ENCODE measurements around the gene CPLX1. TPM values are rescaled to one million over a fixed set of nuclear protein-coding genes. Genes with fewer than 3 reads are reported as not detected.
"Not testable (repeated sequence)": the region's sequence is repeated elsewhere in the genome, so short reads cannot be mapped to it uniquely, and the experiment has no call there.

Gene CPLX1
- total RNA-seq, 2 donors from 2014 or later, result 1.0 to 1.9 TPM

DNA sequence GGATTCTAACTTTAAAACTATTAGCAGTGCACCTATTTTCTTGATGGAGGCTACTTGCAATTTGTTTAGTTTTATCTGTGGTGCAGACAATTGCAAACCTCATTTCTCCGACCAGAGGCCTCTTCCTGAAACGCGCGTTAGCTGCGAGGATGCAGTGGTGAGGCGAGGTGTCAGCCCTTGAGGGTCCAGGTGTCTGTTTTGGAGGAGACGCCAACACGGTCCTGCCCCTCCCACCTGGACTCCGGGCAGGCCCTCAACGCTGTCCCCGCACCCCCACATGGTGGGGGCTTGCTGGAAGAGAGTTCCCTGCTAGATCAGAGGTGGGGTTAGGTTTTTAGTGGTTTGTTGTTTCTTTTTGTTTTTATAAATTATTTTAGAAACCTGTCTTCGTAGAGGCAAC lies 85.9 kb downstream of the CPLX1 start:
- Histone ChIP-seq H3K9me3 (ENCODE audit: control insufficient read depth, low read length) (no peaks in the 10 kb centered on the region), H3K27ac (ENCODE audit: low read depth, low read length) (no peak overlapping the region), H3K27me3 (ENCODE audit: control insufficient read depth, insufficient read depth, low read length, poor library complexity, severe bottlenecking) (no peaks in the 10 kb centered on the region), H3K36me3 (ENCODE audit: control insufficient read depth, insufficient read depth, low read length) (peaks cover 70% of the 10 kb centered on the region), H3K4me3 (ENCODE audit: low read length) (no peak overlapping the region), H3K4me1 (ENCODE audit: control insufficient read depth, insufficient read depth, low read length) (no peaks in the 10 kb centered on the region), H3K9ac (ENCODE audit: extremely low read depth, low read length, poor library complexity, severe bottlenecking) (no peak overlapping the region)
- TF ChIP-seq, protein P1, sequence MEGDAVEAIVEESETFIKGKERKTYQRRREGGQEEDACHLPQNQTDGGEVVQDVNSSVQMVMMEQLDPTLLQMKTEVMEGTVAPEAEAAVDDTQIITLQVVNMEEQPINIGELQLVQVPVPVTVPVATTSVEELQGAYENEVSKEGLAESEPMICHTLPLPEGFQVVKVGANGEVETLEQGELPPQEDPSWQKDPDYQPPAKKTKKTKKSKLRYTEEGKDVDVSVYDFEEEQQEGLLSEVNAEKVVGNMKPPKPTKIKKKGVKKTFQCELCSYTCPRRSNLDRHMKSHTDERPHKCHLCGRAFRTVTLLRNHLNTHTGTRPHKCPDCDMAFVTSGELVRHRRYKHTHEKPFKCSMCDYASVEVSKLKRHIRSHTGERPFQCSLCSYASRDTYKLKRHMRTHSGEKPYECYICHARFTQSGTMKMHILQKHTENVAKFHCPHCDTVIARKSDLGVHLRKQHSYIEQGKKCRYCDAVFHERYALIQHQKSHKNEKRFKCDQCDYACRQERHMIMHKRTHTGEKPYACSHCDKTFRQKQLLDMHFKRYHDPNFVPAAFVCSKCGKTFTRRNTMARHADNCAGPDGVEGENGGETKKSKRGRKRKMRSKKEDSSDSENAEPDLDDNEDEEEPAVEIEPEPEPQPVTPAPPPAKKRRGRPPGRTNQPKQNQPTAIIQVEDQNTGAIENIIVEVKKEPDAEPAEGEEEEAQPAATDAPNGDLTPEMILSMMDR (conservative IDR thresholded peaks at IDR 0.05), result no peak
- H3K27me3 Mint-ChIP-seq (ENCODE audit: insufficient read depth), result no peaks in the 10 kb centered on the region
- H3K4me3 Mint-ChIP-seq, result no peak overlapping the region
- peaks cover 52% of the 10 kb centered on the region for H3K36me3 Mint-ChIP-seq (ENCODE audit: low read depth)
- no peak for DNase-seq
- peaks cover 7% of the 10 kb centered on the region for H3K9me3 Mint-ChIP-seq
- 93 to 96% methylated on average over 8 to 12 of the region's 12 CpGs for WGBS, 2 experiments (ENCODE audit: insufficient coverage in 1 of 2, insufficient read length in 1 of 2)
- H3K4me1 Mint-ChIP-seq, result no peaks in the 10 kb centered on the region
- H3K27ac Mint-ChIP-seq, result no peak overlapping the region

DNA sequence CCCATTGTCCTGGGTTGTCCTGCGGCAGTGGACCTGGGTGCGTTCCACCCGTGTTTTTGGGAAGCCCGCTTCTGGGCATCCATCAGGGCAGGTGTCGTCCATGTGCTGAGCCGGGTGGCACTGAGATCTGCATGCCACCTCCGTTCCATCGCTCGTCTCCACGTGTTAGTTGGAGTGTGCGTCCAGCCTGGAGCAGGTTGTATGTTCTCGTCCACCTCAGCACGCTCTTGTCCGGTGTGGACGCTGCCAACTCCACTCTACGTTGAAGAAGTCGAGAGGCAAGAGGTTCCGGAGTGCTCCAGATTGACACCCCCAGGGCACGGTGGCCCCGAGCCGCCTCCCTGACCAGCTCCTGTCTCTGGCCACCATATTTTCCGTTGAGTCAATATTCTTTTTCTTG lies 86.4 kb downstream of the CPLX1 start:
- no peaks in the 10 kb centered on the region for H3K4me1 Mint-ChIP-seq
- H3K27ac Mint-ChIP-seq, result no peak overlapping the region
- peaks cover 56% of the 10 kb centered on the region for H3K36me3 Mint-ChIP-seq (ENCODE audit: low read depth)
- TF ChIP-seq, protein P1 (conservative IDR thresholded peaks at IDR 0.05), result no peak
- 95 to 96% methylated on average over 22 of the region's 22 CpGs for WGBS, 2 experiments (ENCODE audit: insufficient coverage in 1 of 2, insufficient read length in 1 of 2)
- peaks cover 74% of the 10 kb centered on the region for H3K36me3 ChIP-seq (ENCODE audit: control insufficient read depth, insufficient read depth, low read length)
- H3K27me3 Mint-ChIP-seq (ENCODE audit: insufficient read depth), result no peaks in the 10 kb centered on the region
- no peak overlapping the region for H3K27ac ChIP-seq (ENCODE audit: low read depth, low read length)
- H3K4me1 ChIP-seq (ENCODE audit: control insufficient read depth, insufficient read depth, low read length), result no peaks in the 10 kb centered on the region
- H3K9me3 ChIP-seq (ENCODE audit: control insufficient read depth, low read length), result no peaks in the 10 kb centered on the region
- H3K4me3 Mint-ChIP-seq, result no peak overlapping the region
- no peak for DNase-seq
- peaks cover 7% of the 10 kb centered on the region for H3K9me3 Mint-ChIP-seq
- H3K9ac ChIP-seq (ENCODE audit: extremely low read depth, low read length, poor library complexity, severe bottlenecking), result no peak overlapping the region
- no peak overlapping the region for H3K4me3 ChIP-seq (ENCODE audit: low read length)
- H3K27me3 ChIP-seq (ENCODE audit: control insufficient read depth, insufficient read depth, low read length, poor library complexity, severe bottlenecking), result no peaks in the 10 kb centered on the region

DNA sequence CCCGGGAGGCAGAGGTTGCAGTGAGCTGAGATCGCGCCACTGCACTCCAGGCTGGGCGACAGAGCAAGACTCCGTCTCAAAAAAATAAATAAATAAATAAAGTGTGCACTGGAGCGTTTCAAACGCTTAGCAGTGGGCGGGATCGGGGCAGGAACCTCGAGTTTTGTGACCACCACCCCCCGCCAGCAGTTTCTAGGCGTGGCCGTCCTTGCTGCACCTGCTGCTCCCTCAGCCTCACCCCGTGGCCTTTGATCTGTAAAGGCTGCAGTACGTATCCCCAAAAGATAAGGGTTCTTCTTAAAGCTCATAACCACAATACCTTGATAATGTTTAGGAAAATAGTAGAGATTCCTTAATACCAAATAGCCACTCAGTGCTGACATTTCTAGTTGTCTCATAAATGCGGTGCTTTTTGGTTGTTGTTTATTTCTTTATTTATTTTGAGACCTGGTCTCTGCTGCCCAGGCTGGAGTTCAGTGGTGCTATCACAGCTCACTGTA lies 87.1 kb downstream of the CPLX1 start:
- Mint-ChIP-seq H3K27me3 (ENCODE audit: insufficient read depth) (no peaks in the 10 kb centered on the region), H3K27ac (no peak overlapping the region), H3K36me3 (ENCODE audit: low read depth) (peaks cover 56% of the 10 kb centered on the region), H3K9me3 (peaks cover under 1% of the 10 kb centered on the region), H3K4me3 (no peak overlapping the region), H3K4me1 (no peaks in the 10 kb centered on the region)
- H3K9ac ChIP-seq (ENCODE audit: extremely low read depth, low read length, poor library complexity, severe bottlenecking), result no peak overlapping the region
- H3K27ac ChIP-seq (ENCODE audit: low read depth, low read length), result no peak overlapping the region
- 96 to 97% methylated on average over 12 to 16 of the region's 16 CpGs for WGBS, 2 experiments (ENCODE audit: insufficient coverage in 1 of 2, insufficient read length in 1 of 2)
- H3K27me3 ChIP-seq (ENCODE audit: control insufficient read depth, insufficient read depth, low read length, poor library complexity, severe bottlenecking), result no peaks in the 10 kb centered on the region
- H3K4me3 ChIP-seq (ENCODE audit: low read length), result no peak overlapping the region
- TF ChIP-seq, protein P1 (conservative IDR thresholded peaks at IDR 0.05), result no peak
- no peak for DNase-seq
- H3K4me1 ChIP-seq (ENCODE audit: control insufficient read depth, insufficient read depth, low read length), result no peaks in the 10 kb centered on the region
- H3K36me3 ChIP-seq (ENCODE audit: control insufficient read depth, insufficient read depth, low read length), result peaks cover 74% of the 10 kb centered on the region
- H3K9me3 ChIP-seq (ENCODE audit: control insufficient read depth, low read length), result no peaks in the 10 kb centered on the region

DNA sequence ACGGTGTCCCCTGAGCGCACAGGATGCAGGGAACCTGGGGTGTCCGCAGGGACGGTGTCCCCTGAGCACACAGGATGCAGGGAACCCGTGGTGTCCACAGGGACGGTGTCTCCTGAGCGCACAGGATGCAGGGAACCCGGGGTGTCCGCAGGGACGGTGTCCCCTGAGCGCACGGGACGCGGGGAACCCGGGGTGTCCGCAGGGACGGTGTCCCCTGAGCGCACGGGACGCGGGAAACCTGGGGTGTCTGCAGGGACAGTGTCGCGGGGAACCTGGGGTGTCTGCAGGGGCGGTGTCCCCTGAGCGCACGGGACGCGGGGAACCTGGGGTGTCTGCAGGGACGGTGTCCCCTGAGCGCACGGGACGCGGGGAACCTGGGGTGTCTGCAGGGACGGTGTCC lies 89.4 kb downstream of the CPLX1 start:
- H3K4me3 Mint-ChIP-seq; H3K4me1 Mint-ChIP-seq; H3K9me3 Mint-ChIP-seq; H3K9ac ChIP-seq (ENCODE audit: extremely low read depth, low read length, poor library complexity, severe bottlenecking); DNase-seq; H3K4me1 ChIP-seq (ENCODE audit: control insufficient read depth, insufficient read depth, low read length); H3K27ac ChIP-seq (ENCODE audit: low read depth, low read length); H3K27me3 Mint-ChIP-seq (ENCODE audit: insufficient read depth); H3K4me3 ChIP-seq (ENCODE audit: low read length); H3K27me3 ChIP-seq (ENCODE audit: control insufficient read depth, insufficient read depth, low read length, poor library complexity, severe bottlenecking); H3K9me3 ChIP-seq (ENCODE audit: control insufficient read depth, low read length); H3K27ac Mint-ChIP-seq: not testable (repeated sequence)
- peaks cover 54% of the 10 kb centered on the region for H3K36me3 Mint-ChIP-seq (ENCODE audit: low read depth)
- H3K36me3 ChIP-seq (ENCODE audit: control insufficient read depth, insufficient read depth, low read length), result peaks cover 69% of the 10 kb centered on the region
- WGBS, 2 experiments (ENCODE audit: insufficient coverage in 1 of 2, insufficient read length in 1 of 2), result 97% methylated on average over 10 to 29 of the region's 34 CpGs
